Fibroblast of lung (primary cell): ENCODE measurements around the gene TRPT1. TPM values are rescaled to one million over a fixed set of nuclear protein-coding genes. Genes with fewer than 3 reads are reported as not detected.

Experiments
- DNase-seq, 2 donors: peaks; one replicate each; pipeline versions ENCODE4 v3.0.0 to v3.0.0-alpha.2; 2010; ENCODE audit warnings: low read depth in 2 of 2
- H2AFZ ChIP-seq: 2 replicates; pipeline ENCODE4 v1.5.1; 2012; ENCODE audit warnings: low read length, control low read depth, inconsistent platforms
- H3K27ac ChIP-seq: 2 replicates; pipeline ENCODE4 v1.5.1; 2011; ENCODE audit warnings: low read length, control low read depth; ENCODE audit not compliant: insufficient read depth
- H3K27me3 ChIP-seq: 2 replicates; pipeline ENCODE4 v1.5.1; 2011; ENCODE audit warnings: mild to moderate bottlenecking, low read length; ENCODE audit not compliant: control insufficient read depth, insufficient read depth
- H3K36me3 ChIP-seq: 2 replicates; pipeline ENCODE4 v1.5.1; 2011; ENCODE audit warnings: low read length; ENCODE audit not compliant: control insufficient read depth, insufficient read depth
- H3K4me1 ChIP-seq: 2 replicates; pipeline ENCODE4 v1.5.1; 2011; ENCODE audit warnings: low read length; ENCODE audit not compliant: control insufficient read depth, insufficient read depth; ENCODE audit errors: extremely low read depth
- H3K4me2 ChIP-seq: 2 replicates; pipeline ENCODE4 v1.5.1; 2011; ENCODE audit warnings: low read length, control low read depth; ENCODE audit not compliant: insufficient read depth; ENCODE audit errors: extremely low read depth
- H3K4me3 ChIP-seq, 4 experiments: fragments of 200-600 bp in 1 of 4; sonication (generic) in 1 of 4; replicated peaks in 1 of 4; 2 replicates each; pipeline ENCODE4 v1.5.1; 2011 to 2016; ENCODE audit warnings: low read length in 4 of 4, low read depth in 3 of 4, mild to moderate bottlenecking in 3 of 4, control low read depth in 2 of 4, inconsistent platforms in 1 of 4, mixed read lengths in 1 of 4; ENCODE audit not compliant: insufficient read depth in 1 of 4; ENCODE audit errors: control extremely low read depth in 1 of 4
- H3K79me2 ChIP-seq: 2 replicates; pipeline ENCODE4 v1.5.1; 2012; ENCODE audit warnings: mild to moderate bottlenecking, low read length, inconsistent platforms; ENCODE audit not compliant: control insufficient read depth, insufficient read depth
- H3K9ac ChIP-seq: 2 replicates; pipeline ENCODE4 v1.5.1; 2011; ENCODE audit warnings: mild to moderate bottlenecking, low read length, control low read depth; ENCODE audit not compliant: insufficient read depth
- H3K9me3 ChIP-seq: 2 replicates; pipeline ENCODE4 v1.5.1; 2012; ENCODE audit warnings: low read depth, low read length; ENCODE audit not compliant: control insufficient read depth, insufficient read depth
- H4K20me1 ChIP-seq: 2 replicates; pipeline ENCODE4 v1.5.1; 2011; ENCODE audit warnings: low read length; ENCODE audit not compliant: control insufficient read depth, insufficient read depth; ENCODE audit errors: extremely low read depth
- CTCF ChIP-seq, 2 donors: IDR thresholded peaks in 1 of 2; conservative IDR thresholded peaks in 1 of 2; 1 replicate in 1 of 2; 2 replicates in 1 of 2; pipeline ENCODE4 v1.5.1; 2011 to 2012; ENCODE audit warnings: low read length in 2 of 2, control low read depth in 1 of 2, inconsistent platforms in 1 of 2, low read depth in 1 of 2, mild to moderate bottlenecking in 1 of 2
- EZH2 ChIP-seq: IDR thresholded peaks from 2 replicates; pipeline ENCODE4 v1.5.1; 2012; ENCODE audit warnings: low read length, control low read depth, mild to moderate bottlenecking; ENCODE audit errors: missing control alignments
- polyA plus RNA-seq, 2 donors: library from polyadenylated mRNA; depleted of rRNA in 1 of 2; stranded (reverse) in 1 of 2; unstranded in 1 of 2; fragments of >200 nt; gene quantifications; 2 replicates each; pipeline ENCODE4 v1.2.1, GENCODE V29; 2011 to 2012; ENCODE audit warnings: missing spikeins in 1 of 2
- total RNA-seq: library from RNA; depleted of rRNA; stranded (reverse); fragments of >200 nt; gene quantifications from 2 replicates; pipeline ENCODE4 v1.2.1, GENCODE V29; 2014

The TRPT1 gene
- total and polyA plus RNA-seq, 2 donors (not counting 1 experiment from before 2014, with no cell fraction given): 20.5 to 41.5 TPM

GRCh38 chr11:64269540-64270220, 43.7 kb upstream of the TRPT1 start:
- peak overlapping the region; percentile 92 for H3K27ac ChIP-seq
- H3K9me3 ChIP-seq: no peaks in the 10 kb centered on the region
- H3K36me3 ChIP-seq: peaks cover 14% of the 10 kb centered on the region
- H3K4me1 ChIP-seq: peaks cover 24% of the 10 kb centered on the region
- DNase-seq: peak; percentile 100
- H3K9ac ChIP-seq: peak overlapping the region; percentile 75
- H4K20me1 ChIP-seq: no peaks in the 10 kb centered on the region
- no peaks in the 10 kb centered on the region for H3K27me3 ChIP-seq
- peak overlapping the region; percentile 96 for H3K4me2 ChIP-seq
- peaks cover 2% of the 10 kb centered on the region for H3K79me2 ChIP-seq
- H3K4me3 ChIP-seq: peak overlapping the region; percentile 57 to 82 (median 75)
- TF ChIP-seq EZH2: no peak
- TF ChIP-seq CTCF (conservative IDR thresholded peaks at IDR 0.05 in 1 of 2, IDR thresholded peaks at IDR 0.05 in 1 of 2; ENCODE audit: low read depth in 1 of 2, low read length in 2 of 2): no peak
- no peak overlapping the region for H2AFZ ChIP-seq

- no peak overlapping the region for H2AFZ ChIP-seq
- peaks cover 18% of the 10 kb centered on the region for H3K36me3 ChIP-seq
- H3K27me3 ChIP-seq: no peaks in the 10 kb centered on the region
- peak; percentile 51 to 61 for DNase-seq
- no peaks in the 10 kb centered on the region for H3K9me3 ChIP-seq
- H4K20me1 ChIP-seq: no peaks in the 10 kb centered on the region
- H3K4me3 ChIP-seq: peak overlapping the region; percentile 57 to 76 (median 64)
- H3K79me2 ChIP-seq: peaks cover 2% of the 10 kb centered on the region
- H3K4me2 ChIP-seq: peak overlapping the region; percentile 96
- peaks cover 24% of the 10 kb centered on the region for H3K4me1 ChIP-seq
- H3K9ac ChIP-seq: peak overlapping the region; percentile 75
- TF ChIP-seq EZH2 (no peak), CTCF (conservative IDR thresholded peaks at IDR 0.05 in 1 of 2, IDR thresholded peaks at IDR 0.05 in 1 of 2; ENCODE audit: low read depth in 1 of 2, low read length in 2 of 2) (no peak)
- H3K27ac ChIP-seq: peak overlapping the region; percentile 91
These were observed 43.0 kb upstream of the TRPT1 start for GRCh38 chr11:64268893-64269539.

DNA sequence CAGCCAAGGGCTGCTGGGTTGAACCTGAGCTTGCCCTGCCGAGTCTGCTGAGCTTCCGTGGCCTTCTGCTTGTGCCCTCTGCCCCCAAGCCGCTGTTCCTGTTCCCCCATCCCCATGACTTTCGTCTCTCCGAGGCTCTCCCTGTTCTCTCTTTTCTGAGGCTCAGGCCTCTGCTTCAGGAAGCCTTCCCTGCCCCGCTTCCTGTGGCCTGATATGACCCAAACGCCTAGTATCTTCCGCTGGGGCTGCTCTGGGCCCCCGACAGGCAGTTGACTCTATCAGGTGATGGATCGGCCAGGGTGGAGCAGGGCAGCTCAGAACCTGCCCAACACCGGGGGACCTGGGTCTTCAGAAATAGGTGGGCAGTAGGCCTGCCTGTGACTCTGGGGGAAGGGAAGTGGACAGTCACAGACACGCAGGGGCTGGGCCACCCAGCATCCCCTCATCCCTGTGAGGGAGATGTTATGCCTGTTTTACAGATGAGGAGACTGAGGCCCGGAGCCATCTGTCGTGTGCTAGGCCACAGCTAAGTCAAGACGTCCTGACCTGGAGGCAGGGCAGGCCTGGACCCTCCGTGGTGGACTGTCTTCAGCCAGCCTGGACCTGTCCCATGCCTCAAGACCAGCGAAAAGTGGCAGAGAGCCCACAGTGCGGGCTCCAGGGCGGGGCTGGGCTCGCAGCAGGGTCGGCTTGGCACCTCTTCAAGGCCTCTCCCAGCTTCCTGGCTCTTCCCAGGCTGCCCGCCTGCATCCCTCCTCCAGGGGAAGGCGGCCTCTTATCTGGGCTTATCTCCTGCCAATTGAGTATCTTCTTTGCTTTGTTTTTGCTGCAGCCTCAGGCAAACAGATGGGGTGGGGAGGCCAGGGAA, 42.3 kb upstream of the TRPT1 start:
- H3K9ac ChIP-seq: peak overlapping the region; percentile 39
- H3K27me3 ChIP-seq: no peaks in the 10 kb centered on the region
- no peaks in the 10 kb centered on the region for H4K20me1 ChIP-seq
- H3K4me1 ChIP-seq: peaks cover 24% of the 10 kb centered on the region
- TF ChIP-seq CTCF (conservative IDR thresholded peaks at IDR 0.05 in 1 of 2, IDR thresholded peaks at IDR 0.05 in 1 of 2; ENCODE audit: low read depth in 1 of 2, low read length in 2 of 2) (no peak), EZH2 (no peak)
- peaks cover 22% of the 10 kb centered on the region for H3K36me3 ChIP-seq
- H3K4me2 ChIP-seq: peak overlapping the region; percentile 96
- peak overlapping the region in 3 of 4 experiments; percentile 22 to 76 (median 68) for H3K4me3 ChIP-seq
- DNase-seq: peak; percentile 68 to 73
- no peaks in the 10 kb centered on the region for H3K9me3 ChIP-seq
- no peak overlapping the region for H2AFZ ChIP-seq
- peaks cover 2% of the 10 kb centered on the region for H3K79me2 ChIP-seq
- peak overlapping the region; percentile 91 for H3K27ac ChIP-seq
